CD4-positive, alpha-beta T cell (primary cell): ENCODE measurements around the gene PDZD11. TPM values are rescaled to one million over a fixed set of nuclear protein-coding genes. Genes with fewer than 3 reads are reported as not detected.

Experiments used
- ATAC-seq: fragments of 200-7000 bp; cut with Tn5 transposase; one replicate; pipeline ENCODE4 v1.10.0; 2022; ENCODE audit warnings: mild to moderate bottlenecking; ENCODE audit not compliant: poor library complexity
- CTCF ChIA-PET: fragments of 350-600 bp; sonication (Branson Sonifier 250); formaldehyde crosslinking; loops from one replicate; lab custom pipeline; 2021; ENCODE audit warnings: antibody characterized with exemption, inconsistent platforms; lab: Charles Lee
- POLR2A ChIA-PET: fragments of 350-600 bp; sonication (Branson Sonifier 250); formaldehyde crosslinking; loops from one replicate; lab custom pipeline; 2021; ENCODE audit warnings: antibody characterized with exemption, inconsistent platforms; lab: Charles Lee
- DNase-seq, 14 experiments: peaks; one replicate each; pipeline ENCODE4 v3.0.0-alpha.2; 2013 to 2020; ENCODE audit warnings: mixed read lengths in 2 of 14
- H3K27ac ChIP-seq, 2 donors: one replicate each; pipeline versions ENCODE4 v1.5.1 to v1.7.0; 2013; ENCODE audit warnings: low read length in 2 of 2, low read depth in 1 of 2, mild to moderate bottlenecking in 1 of 2
- H3K27me3 ChIP-seq, 2 experiments: 1 replicate in 1 of 2; 2 replicates in 1 of 2; pipeline versions ENCODE4 v1.6.1 to v1.7.0; 2013; ENCODE audit warnings: low read length in 2 of 2, control low read depth in 1 of 2, mild to moderate bottlenecking in 1 of 2, moderate library complexity in 1 of 2; ENCODE audit not compliant: insufficient read depth in 2 of 2, control insufficient read depth in 1 of 2
- H3K36me3 ChIP-seq: one replicate; pipeline ENCODE4 v1.6.1; 2013; ENCODE audit warnings: low read length, control low read depth; ENCODE audit not compliant: insufficient read depth
- H3K4me1 ChIP-seq: one replicate; pipeline ENCODE4 v1.6.1; 2013; ENCODE audit warnings: low read length, control low read depth; ENCODE audit not compliant: insufficient read depth
- H3K4me3 ChIP-seq: one replicate; pipeline ENCODE4 v1.5.1; 2013; ENCODE audit warnings: mild to moderate bottlenecking, low read length, moderate library complexity
- H3K9me3 ChIP-seq, 2 experiments: 1 replicate in 1 of 2; 2 replicates in 1 of 2; pipeline versions ENCODE4 v1.6.1 to v1.7.0; 2013; ENCODE audit warnings: low read length in 2 of 2, mild to moderate bottlenecking in 2 of 2, control low read depth in 1 of 2, moderate library complexity in 1 of 2; ENCODE audit not compliant: control insufficient read depth in 1 of 2, insufficient read depth in 1 of 2
- H3K27ac Mint-ChIP-seq: one replicate; pipeline ENCODE4 v1.8.0; 2020; ENCODE audit warnings: mixed read lengths
- H3K27me3 Mint-ChIP-seq: one replicate; pipeline ENCODE4 v1.8.0; 2021; ENCODE audit warnings: mixed read lengths
- H3K36me3 Mint-ChIP-seq: one replicate; pipeline ENCODE4 v1.8.0; 2021; ENCODE audit warnings: low read depth, mixed read lengths
- H3K4me1 Mint-ChIP-seq: one replicate; pipeline ENCODE4 v1.8.0; 2021; ENCODE audit warnings: low read depth, mixed read lengths
- H3K4me3 Mint-ChIP-seq: one replicate; pipeline ENCODE4 v1.8.0; 2020; ENCODE audit warnings: mild to moderate bottlenecking, mixed read lengths
- H3K9me3 Mint-ChIP-seq: one replicate; pipeline ENCODE4 v1.8.0; 2020; ENCODE audit warnings: mixed read lengths
- intact Hi-C, 2 experiments: fragments of 100-400 bp; cut with DNase I in 1 of 2; cut with micrococcal nuclease in 1 of 2; formaldehyde crosslinking; loops; one replicate each; pipeline versions ENCODE4 v1.15.1 to v1.9.0; 2023 to 2025; cut with DNase I, micrococcal nuclease
- total RNA-seq, 174 experiments: library from RNA in 2 of 174; stranded (reverse) in 2 of 174; gene quantifications; one replicate each; pipeline ENCODE4 v1.2.3 and lab custom pipeline; 2021 to 2026
- TF ChIP-seq, protein P1 (sequence below): fragments of 200-600 bp; IDR thresholded peaks from one replicate; pipeline ENCODE4 v1.8.0; 2022; ENCODE audit warnings: antibody characterized with exemption, mild to moderate bottlenecking

PDZD11 gene
- total RNA-seq, 2 experiments from 2014 or later, result 6.1 to 7.8 TPM

DNA sequence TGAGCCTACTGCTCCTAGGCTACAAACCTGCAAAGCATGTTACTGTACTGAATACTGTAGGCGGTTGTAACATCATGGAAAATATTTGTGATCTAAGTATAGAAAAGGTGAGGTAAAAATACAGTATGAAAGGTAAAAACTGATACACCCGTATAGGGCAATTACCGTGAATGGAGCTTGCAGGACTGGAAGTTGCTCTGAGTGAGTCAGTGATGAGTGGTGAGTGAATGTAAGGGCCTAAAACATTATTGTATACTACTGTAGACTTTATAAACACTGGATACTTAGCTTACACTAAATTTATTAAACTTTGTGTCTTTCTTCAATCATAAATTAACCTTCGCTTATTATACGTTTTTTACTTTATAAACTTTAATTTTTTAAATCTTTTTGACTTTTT is 3.9 kb upstream of the PDZD11 start:
- Histone ChIP-seq H3K4me1 (peaks cover 13% of the 10 kb centered on the region), H3K27me3 (no peaks in the 10 kb centered on the region), H3K36me3 (no peaks in the 10 kb centered on the region), H3K27ac (no peak overlapping the region), H3K9me3 (no peaks in the 10 kb centered on the region), H3K4me3 (no peak overlapping the region)
- H3K4me1 Mint-ChIP-seq, result peaks cover 18% of the 10 kb centered on the region
- TF ChIP-seq, protein P1, sequence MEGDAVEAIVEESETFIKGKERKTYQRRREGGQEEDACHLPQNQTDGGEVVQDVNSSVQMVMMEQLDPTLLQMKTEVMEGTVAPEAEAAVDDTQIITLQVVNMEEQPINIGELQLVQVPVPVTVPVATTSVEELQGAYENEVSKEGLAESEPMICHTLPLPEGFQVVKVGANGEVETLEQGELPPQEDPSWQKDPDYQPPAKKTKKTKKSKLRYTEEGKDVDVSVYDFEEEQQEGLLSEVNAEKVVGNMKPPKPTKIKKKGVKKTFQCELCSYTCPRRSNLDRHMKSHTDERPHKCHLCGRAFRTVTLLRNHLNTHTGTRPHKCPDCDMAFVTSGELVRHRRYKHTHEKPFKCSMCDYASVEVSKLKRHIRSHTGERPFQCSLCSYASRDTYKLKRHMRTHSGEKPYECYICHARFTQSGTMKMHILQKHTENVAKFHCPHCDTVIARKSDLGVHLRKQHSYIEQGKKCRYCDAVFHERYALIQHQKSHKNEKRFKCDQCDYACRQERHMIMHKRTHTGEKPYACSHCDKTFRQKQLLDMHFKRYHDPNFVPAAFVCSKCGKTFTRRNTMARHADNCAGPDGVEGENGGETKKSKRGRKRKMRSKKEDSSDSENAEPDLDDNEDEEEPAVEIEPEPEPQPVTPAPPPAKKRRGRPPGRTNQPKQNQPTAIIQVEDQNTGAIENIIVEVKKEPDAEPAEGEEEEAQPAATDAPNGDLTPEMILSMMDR, result no peak
- H3K27ac Mint-ChIP-seq, result no peak overlapping the region
- ChIA-PET POLR2A (no interaction called here), CTCF (no interaction called here)
- intact Hi-C loops, result loop anchor here in 1 of 2 experiments (5.0 kb wide), 1 partner anchor 139 kb away; no protein-coding TSS in a partner anchor
- no peaks in the 10 kb centered on the region for H3K9me3 Mint-ChIP-seq
- H3K36me3 Mint-ChIP-seq, result peaks cover 6% of the 10 kb centered on the region
- no peak overlapping the region for H3K4me3 Mint-ChIP-seq
- H3K27me3 Mint-ChIP-seq, result no peaks in the 10 kb centered on the region
- ATAC-seq, result no peak
- no peak for DNase-seq

DNA sequence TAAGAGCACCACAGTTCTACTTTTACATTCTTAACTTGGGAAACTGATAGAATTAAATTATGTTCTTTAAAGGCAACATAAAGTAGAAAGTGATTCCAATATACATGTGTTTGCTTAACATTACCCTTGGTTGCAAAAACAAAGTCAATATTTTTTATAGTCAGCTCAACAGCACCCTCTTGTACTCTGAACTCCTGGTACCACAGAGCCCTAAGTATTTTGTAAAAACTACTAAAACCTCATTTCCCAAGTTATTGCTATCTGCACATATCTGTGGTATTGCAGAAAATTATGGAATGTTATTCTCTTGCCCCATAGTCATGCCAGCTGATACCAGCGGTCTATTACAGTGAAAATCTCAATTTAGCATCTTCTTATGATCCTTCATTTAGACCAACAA is 3.1 kb upstream of the PDZD11 start:
- peaks cover 12% of the 10 kb centered on the region for H3K36me3 Mint-ChIP-seq
- TF ChIP-seq, protein P1, result no peak
- H3K27ac ChIP-seq, result no peak overlapping the region
- H3K4me1 ChIP-seq, result peaks cover 13% of the 10 kb centered on the region
- no peaks in the 10 kb centered on the region for H3K36me3 ChIP-seq
- DNase-seq, result no peak
- POLR2A ChIA-PET, result no interaction called here
- CTCF ChIA-PET, result no interaction called here
- H3K4me1 Mint-ChIP-seq, result peaks cover 18% of the 10 kb centered on the region
- H3K27me3 ChIP-seq, result no peaks in the 10 kb centered on the region
- H3K4me3 ChIP-seq, result no peak overlapping the region
- no peak overlapping the region for H3K4me3 Mint-ChIP-seq
- intact Hi-C loops, result loop anchor here in 1 of 2 experiments (5.0 kb wide), 1 partner anchor 140 kb away; no protein-coding TSS in a partner anchor
- H3K9me3 ChIP-seq, result no peaks in the 10 kb centered on the region
- ATAC-seq, result no peak
- H3K27ac Mint-ChIP-seq, result no peak overlapping the region
- no peaks in the 10 kb centered on the region for H3K27me3 Mint-ChIP-seq
- H3K9me3 Mint-ChIP-seq, result no peaks in the 10 kb centered on the region

DNA sequence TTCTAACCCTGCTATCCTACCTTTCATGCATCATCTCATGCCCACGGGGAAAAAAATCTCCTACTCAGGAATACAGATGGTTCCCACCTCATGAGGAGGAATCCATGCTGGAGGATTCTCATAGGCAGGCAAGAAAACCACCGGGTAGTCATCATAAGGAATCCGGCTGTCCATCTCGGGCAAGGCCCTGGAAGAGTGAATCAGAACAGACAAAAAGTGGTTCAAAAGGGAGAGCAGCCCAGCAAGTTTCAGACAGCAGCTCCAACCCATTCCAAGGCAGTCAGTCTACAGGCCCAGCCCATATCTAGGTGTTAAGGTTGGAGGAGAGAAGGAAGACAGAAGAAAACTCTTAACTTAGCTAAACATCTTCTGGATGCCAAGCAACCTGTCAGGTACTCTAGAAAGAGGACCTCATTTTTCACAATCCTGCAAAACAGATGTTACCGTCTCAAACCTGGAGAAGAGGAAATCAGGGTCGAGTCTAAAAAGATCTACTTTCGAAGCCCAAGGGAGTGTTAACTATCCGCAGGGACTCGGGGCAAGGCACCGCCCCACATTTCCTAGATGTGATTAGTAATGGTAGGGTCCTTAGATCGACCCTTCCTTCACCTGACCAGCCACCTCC is 447 bp downstream of the PDZD11 start:
- ChIA-PET POLR2A (interaction anchor here (0.9 to 1.2 kb wide), 3 partner anchors 24 to 156 kb away, joined by 3 to 9 read pairs (median 3); partner anchors contain the start of gene IGBP1), CTCF (no interaction called here)
- Mint-ChIP-seq H3K27me3 (no peaks in the 10 kb centered on the region), H3K4me1 (peaks cover 18% of the 10 kb centered on the region), H3K27ac (peak overlapping the region; percentile 81), H3K9me3 (no peaks in the 10 kb centered on the region), H3K4me3 (peak overlapping the region; percentile 86), H3K36me3 (peaks cover 43% of the 10 kb centered on the region)
- intact Hi-C loops, result loop anchor here (10.0 kb wide), 2 partner anchors 146 to 154 kb away; partner anchors contain the start of gene IGBP1 (in 1 of the 2)
- H3K4me3 ChIP-seq, result peak overlapping the region; percentile 76
- H3K27me3 ChIP-seq, result no peaks in the 10 kb centered on the region
- H3K9me3 ChIP-seq, result no peaks in the 10 kb centered on the region
- TF ChIP-seq, protein P1, result no peak
- H3K4me1 ChIP-seq, result peaks cover 13% of the 10 kb centered on the region
- ATAC-seq (peak; percentile 19), DNase-seq (no peak)
- H3K36me3 ChIP-seq, result no peaks in the 10 kb centered on the region
- H3K27ac ChIP-seq, result peak overlapping the region in 1 of 2 donors; percentile 62
